ENCODE results near the gene BTD. TPM values are rescaled to one million over a fixed set of nuclear protein-coding genes. Genes with fewer than 3 reads are reported as not detected.

The BTD gene
- total RNA-seq, 1 donor from 2014 or later = 13.5 TPM

GRCh38 chr3:15690230-15690629 lies 88.7 kb downstream of the BTD start:
- ATAC-seq (no peak), DNase-seq (ENCODE audit: missing footprints) (no peak)
- intact Hi-C loops (cut with DNase I) = no loop called here

- DNase-seq (ENCODE audit: missing footprints) = no peak
- no peak for ATAC-seq
- intact Hi-C loops (cut with DNase I) = no loop called here
Observed at GRCh38 chr3:15690748-15691147, 89.2 kb downstream of the BTD start.

- no peak for ATAC-seq
- no peak for DNase-seq (ENCODE audit: missing footprints)
- intact Hi-C loops (cut with DNase I) = no loop called here
Observed at GRCh38 chr3:15693355-15693754, 91.8 kb downstream of the BTD start.

- intact Hi-C loops (cut with DNase I) = no loop called here
- no peak for ATAC-seq
- DNase-seq (ENCODE audit: missing footprints) = no peak
Observed at GRCh38 chr3:15694628-15695027, 93.1 kb downstream of the BTD start.

Small RNAs within 50 kb of the gene (microRNA-seq; reads per million reads assigned to microRNA genes)
- not detected for gene MIR3134

Other genes with a start within 250 kb of the BTD start
- gene METTL6, start 174.2 kb upstream of the BTD start, total RNA-seq = 6.8 TPM
- gene EAF1, start 174.1 kb upstream of the BTD start, total RNA-seq = 6.7 TPM
- 1.7 TPM for gene COLQ, start 80.0 kb upstream of the BTD start, total RNA-seq
- 12.5 TPM for gene HACL1, start 176 bp upstream of the BTD start, total RNA-seq
- gene ANKRD28, start 196.2 kb downstream of the BTD start, total RNA-seq = 23.6 TPM